ENCODE results near the gene COL1A1.

The COL1A1 gene

GRCh38 chr17:50194934-50195865 is 6.2 kb downstream of the COL1A1 start:
- H3K36me3 ChIP-seq (ENCODE audit: control insufficient read depth, insufficient read depth, low read length): no peaks in the 10 kb centered on the region
- TF ChIP-seq CTCF (IDR thresholded peaks at IDR 0.05; ENCODE audit: insufficient read depth, low read length, poor library complexity, severe bottlenecking): no peak

GRCh38 chr17:50194140-50194933 is 7.1 kb downstream of the COL1A1 start:
- Histone ChIP-seq H3K27me3 (replicated peaks; ENCODE audit: control insufficient read depth, insufficient read depth, low read length) (no peaks in the 10 kb centered on the region), H3K4me3 (replicated peaks; ENCODE audit: low read depth, low read length) (no peak overlapping the region), H3K36me3 (ENCODE audit: control insufficient read depth, insufficient read depth, low read length) (no peaks in the 10 kb centered on the region; the same call in 1 of the 2 replicates)
- DNase-seq (ENCODE audit: extremely low read depth, insufficient read length): no peak
- no peak for TF ChIP-seq CTCF (IDR thresholded peaks at IDR 0.05; ENCODE audit: insufficient read depth, low read length, poor library complexity, severe bottlenecking)

More at GRCh38 chr17:50194934-50195865, 6.2 kb downstream of the COL1A1 start:
- DNase-seq (ENCODE audit: extremely low read depth, insufficient read length): no peak
- Histone ChIP-seq H3K27me3 (replicated peaks; ENCODE audit: control insufficient read depth, insufficient read depth, low read length) (no peaks in the 10 kb centered on the region), H3K4me3 (replicated peaks; ENCODE audit: low read depth, low read length) (no peak overlapping the region)

DNA sequence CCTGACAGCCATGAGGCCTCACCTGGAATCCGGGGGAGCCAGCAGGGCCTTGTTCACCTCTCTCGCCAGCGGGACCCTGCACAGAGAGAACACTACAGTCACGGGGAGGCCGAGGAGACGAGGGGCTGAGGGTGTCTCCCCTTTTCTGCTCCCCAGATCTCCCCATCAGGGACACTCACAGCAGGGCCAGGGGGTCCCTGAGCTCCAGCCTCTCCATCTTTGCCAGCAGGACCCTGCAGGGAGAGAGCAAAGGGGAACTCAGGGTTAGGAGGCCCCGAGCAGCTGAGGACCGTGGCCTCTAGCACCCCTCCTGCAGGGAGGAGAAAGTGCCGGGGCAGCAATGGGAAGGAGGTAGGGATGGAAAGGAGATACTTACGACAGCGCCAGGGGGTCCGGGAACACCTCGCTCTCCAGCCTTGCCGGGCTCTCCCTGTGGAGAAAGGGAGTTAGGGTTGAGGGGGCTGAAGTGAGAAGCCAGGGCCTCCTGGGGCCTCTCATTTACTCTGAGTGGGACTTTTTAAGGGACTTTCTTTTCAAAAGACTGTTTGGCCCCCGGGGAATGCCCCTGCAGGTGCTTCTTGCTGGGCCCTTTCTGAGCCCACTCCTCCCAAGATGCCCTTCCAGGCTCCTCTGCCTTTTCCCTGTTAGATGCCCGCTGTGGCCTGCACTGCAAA is 8.7 kb downstream of the COL1A1 start:
- H3K36me3 ChIP-seq (ENCODE audit: control insufficient read depth, insufficient read depth, low read length): no peaks in the 10 kb centered on the region; the same call in 1 of the 2 replicates
- no peak for DNase-seq (ENCODE audit: extremely low read depth, insufficient read length)
- peak overlapping the region; percentile 57 for H3K4me3 ChIP-seq (replicated peaks; ENCODE audit: low read depth, low read length)
- H3K27me3 ChIP-seq (replicated peaks; ENCODE audit: control insufficient read depth, insufficient read depth, low read length): no peaks in the 10 kb centered on the region
- TF ChIP-seq CTCF (IDR thresholded peaks at IDR 0.05; ENCODE audit: insufficient read depth, low read length, poor library complexity, severe bottlenecking): no peak

DNA sequence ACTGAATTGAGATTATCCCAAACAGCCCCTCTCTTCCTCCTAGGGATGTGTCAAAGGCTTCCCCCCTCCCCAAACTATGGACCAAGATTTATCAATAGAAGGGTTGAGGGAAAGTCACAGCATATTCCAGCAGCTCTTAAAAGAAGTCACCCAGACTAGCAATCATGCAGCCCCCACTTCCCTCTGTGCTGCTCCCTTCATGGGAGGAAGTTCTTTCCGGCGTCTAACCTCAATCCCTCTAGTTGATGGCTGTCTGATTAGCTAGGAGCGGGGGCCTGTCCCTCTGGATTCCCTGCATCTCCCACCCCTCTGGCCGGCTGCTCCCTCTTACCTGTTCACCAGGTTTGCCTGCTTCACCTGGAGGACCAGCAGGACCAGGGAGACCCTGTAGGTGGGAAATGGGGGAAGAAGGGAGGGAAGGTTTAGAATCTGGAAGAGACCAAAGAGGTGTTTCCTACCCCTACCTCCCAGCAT is 9.2 kb downstream of the COL1A1 start:
- DNase-seq (ENCODE audit: extremely low read depth, insufficient read length): no peak
- Histone ChIP-seq H3K4me3 (replicated peaks; ENCODE audit: low read depth, low read length) (peak overlapping the region; percentile 57), H3K36me3 (ENCODE audit: control insufficient read depth, insufficient read depth, low read length) (no peaks in the 10 kb centered on the region; the same call in none of the 2 replicates), H3K27me3 (replicated peaks; ENCODE audit: control insufficient read depth, insufficient read depth, low read length) (no peaks in the 10 kb centered on the region)
- no peak for TF ChIP-seq CTCF (IDR thresholded peaks at IDR 0.05; ENCODE audit: insufficient read depth, low read length, poor library complexity, severe bottlenecking)

DNA sequence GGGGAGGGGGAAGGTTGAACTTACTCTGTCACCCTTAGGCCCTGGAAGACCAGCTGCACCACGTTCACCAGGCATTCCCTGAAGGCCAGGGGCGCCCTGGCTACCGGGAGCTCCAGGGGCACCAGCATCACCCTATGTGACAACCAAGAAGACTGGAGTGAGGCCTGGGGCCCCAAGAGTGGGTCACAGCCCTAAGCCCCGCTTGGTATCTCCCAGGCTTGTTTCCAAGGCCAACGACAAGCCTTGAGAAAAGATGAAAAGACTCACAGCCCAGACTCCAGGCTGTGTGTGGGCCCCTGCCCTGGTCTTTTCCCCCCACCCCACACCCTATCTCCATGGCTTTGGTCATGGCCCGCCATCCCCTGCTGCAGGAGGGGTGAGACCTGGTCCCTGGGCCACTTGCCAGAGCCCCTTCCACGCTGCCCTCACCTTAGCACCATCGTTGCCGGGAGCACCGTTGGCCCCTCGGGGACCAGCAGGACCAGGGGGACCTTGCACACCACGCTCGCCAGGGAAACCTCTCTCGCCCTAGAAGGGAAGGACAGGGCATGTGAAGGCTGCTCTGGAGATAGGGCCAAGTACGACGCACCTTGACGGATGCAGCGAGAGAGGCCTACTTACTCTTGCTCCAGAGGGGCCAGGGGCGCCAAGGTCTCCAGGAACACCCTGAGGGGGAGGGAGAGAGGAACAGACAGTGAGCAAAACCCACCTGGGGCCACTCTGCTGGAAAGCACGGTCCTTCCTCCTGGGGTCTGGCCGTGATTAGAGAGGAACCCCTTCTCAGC is 9.9 kb downstream of the COL1A1 start:
- no peak for TF ChIP-seq CTCF (IDR thresholded peaks at IDR 0.05; ENCODE audit: insufficient read depth, low read length, poor library complexity, severe bottlenecking)
- no peak for DNase-seq (ENCODE audit: extremely low read depth, insufficient read length)
- peak overlapping the region; percentile 7 for H3K4me3 ChIP-seq (replicated peaks; ENCODE audit: low read depth, low read length)
- H3K36me3 ChIP-seq (ENCODE audit: control insufficient read depth, insufficient read depth, low read length): no peaks in the 10 kb centered on the region; the same call in none of the 2 replicates
- no peaks in the 10 kb centered on the region for H3K27me3 ChIP-seq (replicated peaks; ENCODE audit: control insufficient read depth, insufficient read depth, low read length)

Measured in GM06990 (cell line).